HTR-8/SVneo (cell line): ENCODE data around the gene BUD31.
"Not testable (repeated sequence)": the region's sequence is repeated elsewhere in the genome, so short reads cannot be mapped to it uniquely, and the experiment has no call there.

ENCODE experiments used
- DNase-seq: peaks from one replicate; pipeline ENCODE4 v3.0.0; 2011; ENCODE audit warnings: low spot score, mixed read lengths; ENCODE audit not compliant: insufficient read length
- FAIRE-seq: peaks from 2 replicates; lab custom pipeline; 2011; peaks lifted over from hg19 to GRCh38; lab: Jason Lieb, UNC

Gene BUD31

DNA sequence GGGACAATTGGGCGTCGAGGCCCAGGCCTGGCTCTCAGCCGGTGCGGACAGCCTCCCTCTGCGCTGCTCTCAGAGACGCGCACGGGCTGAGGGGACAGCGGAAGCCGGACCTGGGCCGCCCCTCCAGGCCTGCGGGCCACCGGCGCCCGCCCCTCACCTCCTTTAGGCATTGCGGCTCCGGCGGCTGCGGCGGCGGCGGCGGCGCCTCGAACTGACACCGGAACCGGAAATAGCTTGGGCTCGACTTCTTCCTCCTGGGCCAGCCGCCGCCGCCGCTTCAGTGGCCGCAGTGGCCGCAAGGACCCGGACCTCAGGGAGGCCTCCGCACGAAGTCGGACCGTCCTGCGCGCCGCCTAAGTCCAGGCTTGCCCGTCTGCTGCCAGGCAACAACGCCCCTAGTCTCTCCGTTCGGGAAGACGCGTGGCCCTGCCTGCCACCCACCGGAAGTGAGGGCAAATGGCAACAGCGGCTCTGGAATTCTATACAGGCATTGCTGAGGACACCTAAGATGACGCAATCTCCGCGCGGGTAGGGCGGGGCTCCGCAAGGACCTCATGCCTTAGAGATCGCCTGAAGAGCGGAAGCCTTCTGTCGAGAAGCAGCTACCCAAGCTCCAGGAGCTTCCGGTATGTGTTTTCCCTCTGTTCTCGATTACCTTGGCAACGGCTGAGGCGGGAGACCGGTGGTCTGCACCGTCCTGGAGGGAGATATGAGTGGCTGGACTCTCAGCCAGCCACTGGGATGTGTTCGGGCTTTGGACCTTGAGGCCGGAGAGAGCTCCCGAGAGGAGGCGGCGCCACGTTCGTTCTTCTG is at the start of gene BUD31, which contains the start of gene PDAP1:
Gene BUD31, plus strand, starts transcription at position 591 of the 813 bp plus-strand sequence. CDS start 2,124 bp downstream, outside the sequence.
Gene PDAP1, minus strand, starts transcription at position 219 of the 813 bp plus-strand sequence. Its CDS starts 49 bp downstream, at position 170.
- FAIRE-seq (no peak), DNase-seq (peak; percentile 89)

DNA sequence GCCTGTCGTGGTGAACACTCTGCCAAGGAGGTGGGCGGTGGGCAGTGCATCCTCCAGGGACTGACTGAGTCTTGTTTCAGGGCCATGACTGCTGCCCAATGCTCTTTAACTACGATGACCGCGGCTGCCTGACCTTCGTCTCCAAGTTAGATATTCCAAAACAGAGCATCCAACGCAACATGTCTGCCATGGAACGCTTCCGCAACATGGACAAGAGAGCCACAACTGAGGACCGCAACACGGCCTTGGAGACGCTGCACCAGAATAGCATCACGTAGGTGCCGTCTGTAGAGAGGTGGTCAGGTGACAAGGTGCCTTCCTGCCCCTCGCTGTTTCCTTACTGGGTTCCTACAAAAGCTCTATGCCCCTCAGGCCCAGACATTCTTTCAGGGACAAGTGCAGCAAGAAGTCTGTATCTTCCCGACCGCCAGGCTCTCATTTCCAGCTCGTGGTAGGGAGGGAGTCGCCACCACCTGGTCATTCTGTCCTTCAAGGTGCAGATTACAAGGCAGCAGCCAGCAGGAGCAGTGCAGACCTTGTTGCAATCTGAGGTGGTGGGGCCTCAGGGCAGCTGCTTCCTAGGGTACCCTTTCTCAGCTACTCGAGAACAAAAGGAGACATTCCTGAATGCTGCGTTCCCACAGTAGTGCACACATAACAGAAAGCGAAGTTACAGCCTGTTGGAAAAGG is 49.2 kb upstream of the BUD31 start:
- no peak for FAIRE-seq
- DNase-seq = no peak

DNA sequence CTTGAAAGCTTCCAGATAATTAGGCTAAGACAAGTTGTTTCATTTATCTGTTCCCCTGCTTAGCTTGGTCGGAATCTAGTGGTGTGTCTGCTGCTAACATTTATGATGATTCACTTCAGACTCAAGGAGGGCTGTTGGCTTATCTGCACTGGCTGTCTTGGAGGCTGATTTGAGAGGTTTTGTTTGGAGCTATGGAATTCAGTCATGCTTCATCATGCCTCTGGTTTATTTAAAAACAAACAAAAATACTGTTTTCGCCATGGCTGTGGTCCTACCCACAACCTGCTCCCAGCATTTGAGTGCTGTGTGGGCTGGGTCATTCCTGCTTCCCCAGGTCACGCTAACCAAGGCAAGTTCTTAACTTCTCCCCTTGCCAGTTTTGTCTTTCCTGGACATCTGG is 46.0 kb upstream of the BUD31 start:
- no peak for FAIRE-seq
- DNase-seq = no peak

DNA sequence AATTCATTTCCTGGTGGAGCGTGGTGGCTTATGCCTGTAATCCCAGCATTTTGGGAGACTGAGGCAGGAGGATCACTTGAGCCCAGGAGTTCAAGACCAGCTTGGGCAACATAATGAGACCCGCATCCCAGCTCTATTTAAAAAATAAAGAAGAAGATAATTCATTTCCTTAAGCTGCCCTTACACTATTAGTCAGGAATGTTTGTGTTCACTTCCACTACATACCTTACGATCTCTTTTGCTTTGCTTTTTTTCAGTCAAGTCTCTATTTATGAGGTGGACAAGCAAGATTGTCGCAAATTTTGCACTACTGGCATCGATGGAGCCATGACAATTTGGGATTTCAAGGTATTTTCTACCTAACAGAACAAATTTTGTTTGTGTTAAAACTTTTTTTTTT is 45.5 kb upstream of the BUD31 start:
- DNase-seq (no peak), FAIRE-seq (no peak)

- FAIRE-seq = no peak
Measured at GRCh38 chr7:99365318-99366141, 43.2 kb upstream of the BUD31 start.

DNA sequence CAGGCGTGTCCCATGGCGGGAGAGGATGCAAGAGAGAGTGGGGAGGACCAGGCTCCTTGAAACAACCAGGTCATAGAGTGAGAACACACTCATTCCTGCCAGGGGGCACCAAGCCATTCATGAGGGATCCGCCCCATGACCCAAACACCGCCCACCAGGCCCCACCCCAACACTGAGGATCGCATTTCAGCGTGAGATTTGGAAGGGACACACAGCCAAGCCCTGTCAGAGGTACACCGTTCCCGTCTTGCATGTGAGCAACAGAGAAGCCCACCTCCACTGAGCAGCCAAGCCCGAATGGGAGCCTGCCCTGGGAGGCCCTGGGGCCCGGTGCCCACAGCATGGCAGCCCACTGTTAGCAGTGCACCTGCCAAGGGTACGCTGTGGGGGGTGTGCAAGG is 42.1 kb upstream of the BUD31 start:
- DNase-seq = no peak
- FAIRE-seq = no peak

More at GRCh38 chr7:99365318-99366141, 43.2 kb upstream of the BUD31 start:
- no peak for DNase-seq

- FAIRE-seq (no peak), DNase-seq (no peak)
Measured at GRCh38 chr7:99368750-99369389, 39.9 kb upstream of the BUD31 start.

GRCh38 chr7:99369767-99370391 is 38.9 kb upstream of the BUD31 start:
- DNase-seq (no peak), FAIRE-seq (no peak)

- DNase-seq = no peak
- FAIRE-seq = no peak
Measured at GRCh38 chr7:99371376-99371920, 37.3 kb upstream of the BUD31 start.

DNA sequence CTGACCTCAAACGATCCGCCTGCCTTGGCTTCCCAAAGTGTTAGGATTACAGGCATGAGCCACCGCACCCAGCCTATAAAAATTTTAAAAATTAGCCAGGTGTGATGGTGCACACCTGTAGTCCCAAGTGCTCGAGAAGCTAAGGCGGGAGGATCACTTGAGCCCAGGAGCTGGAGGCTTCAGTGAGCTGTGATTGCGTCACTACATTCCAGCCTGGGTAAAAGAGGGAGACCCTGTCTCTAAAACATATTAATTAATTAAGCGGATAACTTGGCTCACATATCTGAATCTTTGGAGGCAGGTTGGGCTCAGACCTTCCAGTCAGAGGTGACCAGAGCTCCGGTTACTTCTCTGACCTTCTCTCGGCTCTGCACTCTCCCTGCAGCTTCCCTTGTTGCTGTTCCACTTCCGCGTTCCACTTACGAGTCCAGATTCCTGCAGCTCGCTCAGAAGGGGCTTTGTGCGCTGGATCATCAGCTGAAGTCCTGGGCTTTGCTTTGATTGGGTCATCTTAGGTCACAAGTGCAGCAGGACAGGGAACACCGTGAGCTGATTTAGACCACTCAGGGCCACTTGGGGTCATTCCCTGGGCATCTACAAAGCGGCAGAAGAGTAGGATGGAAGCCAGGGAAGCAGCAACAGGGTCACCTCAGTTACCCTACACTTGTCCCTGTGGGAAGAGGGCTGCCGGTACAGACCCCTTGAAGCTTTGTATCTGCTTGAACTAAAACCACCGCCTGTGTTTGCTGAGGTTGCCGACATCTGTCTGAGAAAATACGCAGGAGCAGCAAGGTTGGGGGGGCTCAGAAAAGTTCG is 36.3 kb upstream of the BUD31 start:
- DNase-seq (no peak), FAIRE-seq (no peak)

GRCh38 chr7:99373091-99374066 is 35.4 kb upstream of the BUD31 start:
- no peak for FAIRE-seq

DNA sequence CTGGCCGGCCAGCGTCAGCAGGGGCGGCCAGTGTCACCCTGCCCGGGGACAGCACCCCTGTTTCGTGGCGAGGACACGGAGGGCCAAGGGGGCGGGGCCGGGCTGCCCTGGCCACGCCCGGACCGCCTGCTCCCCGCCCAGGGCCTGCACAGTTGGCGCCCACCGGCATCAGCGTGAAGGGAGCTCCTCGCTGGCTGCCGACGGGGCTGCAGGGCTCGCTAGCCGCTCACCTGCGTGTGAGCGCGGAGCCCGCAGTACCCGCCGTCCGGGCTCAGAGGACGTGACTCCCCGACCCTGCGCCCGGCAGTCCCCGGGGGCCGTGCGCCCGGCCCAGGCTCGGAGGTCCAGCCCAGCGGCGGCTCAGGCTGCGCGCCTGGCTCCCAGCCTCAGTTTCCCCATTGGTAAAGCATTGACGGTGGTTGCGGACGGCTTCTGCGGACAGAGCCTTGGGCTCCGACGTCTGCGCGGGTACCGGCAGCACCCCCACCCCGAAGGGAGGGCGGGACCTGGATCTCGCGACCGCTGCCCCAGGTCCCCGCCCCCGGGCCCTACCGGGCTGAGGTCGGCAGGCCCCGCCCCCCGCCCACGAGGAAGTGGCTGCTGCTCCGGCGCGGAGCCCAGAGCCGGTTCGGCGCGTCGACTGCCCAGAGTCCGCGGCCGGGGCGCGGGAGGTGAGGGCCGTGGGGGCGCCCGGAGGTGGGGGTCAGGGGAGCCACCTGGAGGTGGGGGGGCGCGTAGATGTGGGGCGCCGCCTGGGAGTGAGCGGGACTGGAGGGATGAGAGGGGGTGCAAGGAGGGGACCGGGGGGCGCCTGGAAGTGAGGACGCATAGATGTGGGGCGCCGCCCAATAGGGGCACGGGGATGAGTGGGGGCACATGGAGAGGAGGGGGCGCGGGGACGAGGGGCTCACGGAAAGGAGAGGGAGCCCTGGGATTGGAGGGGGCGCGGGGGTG is 34.4 kb upstream of the BUD31 start, which contains the start of gene ARPC1B:
Gene ARPC1B, plus strand, starts transcription at position 620 of the 954 bp plus-strand sequence. CDS start 10,985 bp downstream, outside the sequence.
- FAIRE-seq = no peak

More at GRCh38 chr7:99373091-99374066, 35.4 kb upstream of the BUD31 start:
- DNase-seq = no peak

DNA sequence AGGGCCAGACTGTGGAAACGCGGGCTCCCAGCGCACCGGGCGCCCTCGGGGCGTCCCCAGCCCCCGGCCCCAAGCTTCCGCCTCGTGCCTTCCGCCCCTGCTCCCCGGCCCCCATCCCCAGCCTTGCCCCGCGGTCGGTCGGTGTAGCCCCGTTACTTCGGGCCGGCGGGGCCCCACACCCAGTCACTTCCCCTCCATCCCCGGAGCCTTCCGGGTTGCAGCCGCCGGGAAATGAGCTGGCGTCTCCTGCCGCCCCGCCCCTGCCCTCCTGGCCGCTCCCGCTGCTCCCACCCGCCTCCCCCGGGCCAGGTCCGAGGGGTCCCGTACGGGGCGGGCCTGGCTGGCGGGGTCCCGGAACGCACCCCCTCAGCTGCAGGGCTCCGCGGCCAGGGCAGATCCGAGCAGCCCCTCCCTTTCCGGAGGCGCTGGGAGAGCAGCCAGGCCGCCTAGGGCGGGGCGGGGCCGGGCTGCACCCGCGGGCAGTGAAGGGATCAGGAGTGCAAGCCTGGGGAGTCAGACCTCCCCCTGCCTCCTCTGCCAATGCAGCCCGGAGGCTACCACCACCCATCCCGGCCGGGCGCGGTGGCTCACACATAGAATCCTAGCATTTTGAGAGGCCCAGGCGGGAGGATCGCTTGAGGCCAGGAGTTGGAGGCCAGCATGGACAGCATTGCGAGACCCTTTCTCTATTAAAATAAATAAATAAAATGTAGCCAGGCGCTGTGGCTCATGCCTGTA is 33.5 kb upstream of the BUD31 start:
- DNase-seq = peak; percentile 62
- FAIRE-seq = no peak

More for the DNA sequence above, 34.4 kb upstream of the BUD31 start, which contains the start of gene ARPC1B:
- DNase-seq = peak; percentile 72

- DNase-seq = no peak
- no peak for FAIRE-seq
Measured at GRCh38 chr7:99379043-99379577, 29.7 kb upstream of the BUD31 start.

DNA sequence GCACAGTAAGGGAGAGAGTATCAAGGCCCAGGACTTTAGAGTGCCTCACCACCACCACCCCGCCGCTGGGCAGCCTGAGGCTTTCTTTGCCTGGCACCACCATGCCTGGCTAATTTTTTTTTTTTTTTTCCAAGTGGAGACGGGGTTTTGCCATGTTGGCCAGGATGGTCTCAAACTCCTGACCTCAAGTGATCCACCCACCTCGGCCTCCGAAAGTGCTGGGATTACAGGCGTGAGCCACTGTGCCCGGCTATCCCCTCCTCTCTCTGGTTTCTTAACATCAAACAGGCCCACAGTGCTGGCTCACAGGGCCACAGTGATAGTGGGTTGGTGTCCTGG is 29.1 kb upstream of the BUD31 start:
- DNase-seq, FAIRE-seq: not testable (repeated sequence)
